ENCODE measurements around the gene PRPF39. TPM values are rescaled to one million over a fixed set of nuclear protein-coding genes. Genes with fewer than 3 reads are reported as not detected.

Gene PRPF39
- total RNA-seq, 1 donor from 2014 or later, result 29.7 TPM

DNA sequence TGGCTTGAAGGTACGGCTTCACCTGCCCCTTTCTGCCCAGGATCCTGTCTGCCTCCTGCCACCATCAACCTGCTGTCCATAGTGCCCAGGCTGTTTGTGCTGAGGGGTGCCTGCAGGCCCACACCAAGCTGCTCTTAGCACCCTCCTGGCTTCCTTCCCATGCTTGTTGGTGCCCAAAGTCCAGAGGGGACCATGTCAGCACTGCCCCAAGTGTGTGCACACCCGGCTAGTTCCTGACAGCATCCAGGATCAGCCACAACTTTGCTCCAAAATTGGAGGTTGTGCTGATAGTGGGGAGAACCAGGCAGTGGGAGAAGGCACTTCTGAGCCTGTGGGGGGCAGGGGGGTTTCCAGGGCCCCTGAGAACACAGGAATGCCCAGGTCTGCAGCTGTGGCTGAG, 44.5 kb upstream of the PRPF39 start:
- TF ChIP-seq, protein P1, sequence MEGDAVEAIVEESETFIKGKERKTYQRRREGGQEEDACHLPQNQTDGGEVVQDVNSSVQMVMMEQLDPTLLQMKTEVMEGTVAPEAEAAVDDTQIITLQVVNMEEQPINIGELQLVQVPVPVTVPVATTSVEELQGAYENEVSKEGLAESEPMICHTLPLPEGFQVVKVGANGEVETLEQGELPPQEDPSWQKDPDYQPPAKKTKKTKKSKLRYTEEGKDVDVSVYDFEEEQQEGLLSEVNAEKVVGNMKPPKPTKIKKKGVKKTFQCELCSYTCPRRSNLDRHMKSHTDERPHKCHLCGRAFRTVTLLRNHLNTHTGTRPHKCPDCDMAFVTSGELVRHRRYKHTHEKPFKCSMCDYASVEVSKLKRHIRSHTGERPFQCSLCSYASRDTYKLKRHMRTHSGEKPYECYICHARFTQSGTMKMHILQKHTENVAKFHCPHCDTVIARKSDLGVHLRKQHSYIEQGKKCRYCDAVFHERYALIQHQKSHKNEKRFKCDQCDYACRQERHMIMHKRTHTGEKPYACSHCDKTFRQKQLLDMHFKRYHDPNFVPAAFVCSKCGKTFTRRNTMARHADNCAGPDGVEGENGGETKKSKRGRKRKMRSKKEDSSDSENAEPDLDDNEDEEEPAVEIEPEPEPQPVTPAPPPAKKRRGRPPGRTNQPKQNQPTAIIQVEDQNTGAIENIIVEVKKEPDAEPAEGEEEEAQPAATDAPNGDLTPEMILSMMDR (IDR thresholded peaks at IDR 0.05), result no peak
- no peak for TF ChIP-seq POLR2AphosphoS5 (IDR thresholded peaks at IDR 0.05; ENCODE audit: insufficient read depth in 1 of 2, low read depth in 1 of 2)
- TF ChIP-seq POLR2A (IDR thresholded peaks at IDR 0.05), result no peak
- no peak for DNase-seq (ENCODE audit: extremely low spot score in 2 of 2)
- Histone ChIP-seq H3K27me3 (no peaks in the 10 kb centered on the region), H3K27ac (no peak overlapping the region), H3K9me3 (no peaks in the 10 kb centered on the region), H3K36me3 (peaks cover 2 to 19% of the 10 kb centered on the region in 2 donors), H3K4me1 (no peaks in the 10 kb centered on the region), H3K4me3 (no peak overlapping the region)
- intact Hi-C loops (cut with DNase I), result no loop called here

DNA sequence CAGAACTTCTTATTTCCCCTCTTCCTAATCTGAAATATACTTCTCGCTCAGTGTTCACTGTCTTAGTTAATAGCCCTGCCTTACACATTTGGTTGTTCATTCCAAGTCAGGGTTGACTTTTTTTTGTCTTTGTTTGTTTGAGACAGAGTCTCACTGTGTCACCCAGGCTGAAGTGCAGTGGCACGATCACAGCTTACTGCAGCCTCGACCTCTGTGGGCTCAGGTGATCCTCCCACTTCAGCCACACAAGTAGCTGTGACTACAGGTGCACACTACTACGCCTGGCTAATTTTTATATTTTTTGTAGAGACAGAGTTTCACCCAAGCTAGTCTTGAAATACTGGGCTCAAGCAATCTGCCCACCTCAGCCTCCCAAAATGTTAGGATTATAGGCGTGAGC, 42.3 kb upstream of the PRPF39 start:
- TF ChIP-seq POLR2A (IDR thresholded peaks at IDR 0.05) (no peak), POLR2AphosphoS5 (IDR thresholded peaks at IDR 0.05; ENCODE audit: insufficient read depth in 1 of 2, low read depth in 1 of 2) (no peak)
- TF ChIP-seq, protein P1 (IDR thresholded peaks at IDR 0.05), result no peak
- no peaks in the 10 kb centered on the region for H3K4me1 ChIP-seq
- H3K9me3 ChIP-seq, result no peaks in the 10 kb centered on the region
- H3K36me3 ChIP-seq, result peaks cover 0 to 30% of the 10 kb centered on the region in 2 donors
- no peak overlapping the region for H3K4me3 ChIP-seq
- intact Hi-C loops (cut with DNase I), result no loop called here
- no peak overlapping the region for H3K27ac ChIP-seq
- DNase-seq (ENCODE audit: extremely low spot score in 2 of 2), result no peak
- H3K27me3 ChIP-seq, result no peaks in the 10 kb centered on the region

DNA sequence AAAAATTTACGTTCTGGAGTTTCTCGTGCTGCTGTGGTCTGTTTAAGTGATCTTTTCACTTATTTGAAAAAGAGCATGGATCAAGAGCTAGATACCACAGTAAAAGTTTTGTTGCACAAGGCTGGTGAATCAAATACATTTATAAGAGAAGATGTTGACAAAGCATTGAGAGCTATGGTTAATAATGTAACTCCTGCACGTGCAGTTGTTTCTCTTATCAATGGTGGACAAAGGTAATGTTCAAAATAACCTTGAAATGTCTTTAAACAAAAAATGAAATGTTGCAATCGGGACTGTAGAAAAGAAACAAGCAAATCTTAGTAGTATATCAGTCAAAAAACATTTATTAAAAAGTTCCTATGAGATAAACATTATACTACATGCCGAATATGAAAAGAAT, 39.3 kb upstream of the PRPF39 start:
- Histone ChIP-seq H3K36me3 (peaks cover 0 to 19% of the 10 kb centered on the region in 2 donors), H3K4me3 (no peak overlapping the region), H3K27ac (no peak overlapping the region), H3K27me3 (no peaks in the 10 kb centered on the region), H3K9me3 (no peaks in the 10 kb centered on the region), H3K4me1 (no peaks in the 10 kb centered on the region)
- no peak for DNase-seq (ENCODE audit: extremely low spot score in 2 of 2)
- intact Hi-C loops (cut with DNase I), result no loop called here
- TF ChIP-seq POLR2AphosphoS5 (IDR thresholded peaks at IDR 0.05; ENCODE audit: insufficient read depth in 1 of 2, low read depth in 1 of 2), result no peak
- TF ChIP-seq POLR2A (IDR thresholded peaks at IDR 0.05), result no peak
- TF ChIP-seq, protein P1 (IDR thresholded peaks at IDR 0.05), result no peak

DNA sequence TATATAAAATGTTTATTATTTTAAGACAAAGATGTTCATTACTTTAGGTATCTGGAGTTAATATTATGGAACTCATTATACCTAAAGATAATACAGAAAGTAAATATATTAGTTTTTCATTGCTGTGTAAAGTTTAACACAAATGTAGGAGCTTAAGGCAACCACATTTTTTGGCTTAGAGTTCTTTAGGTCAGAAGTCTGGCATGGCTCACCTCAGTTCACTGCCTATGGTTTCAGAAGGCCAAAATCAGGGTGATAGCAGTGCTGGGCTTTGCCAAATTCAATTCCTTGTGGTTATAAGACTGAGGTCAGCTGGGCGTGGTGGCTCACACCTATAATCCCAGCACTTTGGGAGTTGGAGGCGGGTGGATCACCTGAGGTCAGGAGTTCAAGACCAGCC, 35.5 kb upstream of the PRPF39 start:
- DNase-seq (ENCODE audit: extremely low spot score in 2 of 2), result no peak
- no peak overlapping the region for H3K4me3 ChIP-seq
- no peaks in the 10 kb centered on the region for H3K9me3 ChIP-seq
- TF ChIP-seq POLR2A (IDR thresholded peaks at IDR 0.05) (no peak), POLR2AphosphoS5 (IDR thresholded peaks at IDR 0.05; ENCODE audit: insufficient read depth in 1 of 2, low read depth in 1 of 2) (no peak)
- TF ChIP-seq, protein P1 (IDR thresholded peaks at IDR 0.05), result no peak
- no peaks in the 10 kb centered on the region for H3K4me1 ChIP-seq
- no peak overlapping the region for H3K27ac ChIP-seq
- intact Hi-C loops (cut with DNase I), result no loop called here
- H3K36me3 ChIP-seq, result peaks cover 0 to 42% of the 10 kb centered on the region in 2 donors
- H3K27me3 ChIP-seq, result no peaks in the 10 kb centered on the region

DNA sequence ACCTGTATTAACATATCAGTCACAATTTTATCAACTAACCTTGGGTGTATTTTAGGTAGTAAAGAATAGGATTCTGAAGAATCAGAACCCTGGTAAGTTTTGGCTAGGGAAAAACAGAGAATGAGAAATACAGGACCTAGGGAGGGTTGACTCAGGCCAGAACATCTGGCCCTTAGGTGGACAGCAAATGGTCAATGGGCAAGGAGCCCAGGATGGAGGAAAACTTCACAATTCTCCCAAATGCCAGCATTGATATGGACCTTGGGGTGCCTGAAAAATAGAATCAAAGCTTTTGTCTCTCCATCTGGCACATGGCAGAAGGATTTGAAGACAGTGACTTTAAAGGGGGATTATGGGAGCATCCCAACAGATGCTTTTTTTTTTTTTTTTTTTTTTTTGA, 32.7 kb upstream of the PRPF39 start:
- no peaks in the 10 kb centered on the region for H3K4me1 ChIP-seq

More for the DNA sequence above, 32.7 kb upstream of the PRPF39 start:
- Histone ChIP-seq H3K36me3 (peaks cover 0 to 35% of the 10 kb centered on the region in 2 donors), H3K27ac (no peak overlapping the region), H3K9me3 (no peaks in the 10 kb centered on the region), H3K4me3 (no peak overlapping the region), H3K27me3 (no peaks in the 10 kb centered on the region)
- no peak for DNase-seq (ENCODE audit: extremely low spot score in 2 of 2)
- intact Hi-C loops (cut with DNase I), result no loop called here
- no peak for TF ChIP-seq POLR2A (IDR thresholded peaks at IDR 0.05)
- TF ChIP-seq, protein P1 (IDR thresholded peaks at IDR 0.05), result no peak
- TF ChIP-seq POLR2AphosphoS5 (IDR thresholded peaks at IDR 0.05; ENCODE audit: insufficient read depth in 1 of 2, low read depth in 1 of 2), result no peak
